GM18873 (cell line): Measurements from ENCODE around the gene PTGER4.
A peak's percentile ranks its signal among the peaks of the same experiment; 100 is the strongest.

ENCODE experiments used
- ATAC-seq: cut with Tn5 transposase; IDR thresholded peaks from one replicate; pipeline ENCODE4 v1.9.1; 2021; ENCODE audit warnings: mild to moderate bottlenecking, moderate library complexity, moderate number of reproducible peaks; ENCODE audit not compliant: unreplicated experiment, low FRiP score

Gene PTGER4

GRCh38 chr5:40669606-40670390 is 9.9 kb upstream of the PTGER4 start:
- ATAC-seq = no peak

DNA sequence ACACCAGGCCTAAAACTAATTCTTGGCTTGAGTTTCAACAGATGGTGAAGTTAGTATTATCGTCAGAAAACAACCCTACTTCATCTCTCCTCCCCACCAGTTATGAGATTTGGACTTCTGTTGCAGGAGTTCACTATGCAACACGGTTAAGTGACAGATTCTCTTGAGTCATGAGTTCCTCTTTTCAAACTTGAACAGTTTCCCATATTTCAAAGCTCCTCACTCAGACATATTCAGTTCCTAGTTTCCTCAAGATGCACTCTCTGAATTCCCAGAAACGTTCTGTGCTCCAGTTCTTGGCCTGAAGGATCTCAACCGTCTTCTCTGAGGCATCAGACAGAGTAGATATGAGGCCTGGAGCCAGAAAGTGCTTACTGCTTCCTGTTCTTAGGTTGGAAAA is 7.3 kb upstream of the PTGER4 start:
- ATAC-seq = no peak

- no peak for ATAC-seq
Measured at GRCh38 chr5:40674661-40675235, 5.0 kb upstream of the PTGER4 start.

DNA sequence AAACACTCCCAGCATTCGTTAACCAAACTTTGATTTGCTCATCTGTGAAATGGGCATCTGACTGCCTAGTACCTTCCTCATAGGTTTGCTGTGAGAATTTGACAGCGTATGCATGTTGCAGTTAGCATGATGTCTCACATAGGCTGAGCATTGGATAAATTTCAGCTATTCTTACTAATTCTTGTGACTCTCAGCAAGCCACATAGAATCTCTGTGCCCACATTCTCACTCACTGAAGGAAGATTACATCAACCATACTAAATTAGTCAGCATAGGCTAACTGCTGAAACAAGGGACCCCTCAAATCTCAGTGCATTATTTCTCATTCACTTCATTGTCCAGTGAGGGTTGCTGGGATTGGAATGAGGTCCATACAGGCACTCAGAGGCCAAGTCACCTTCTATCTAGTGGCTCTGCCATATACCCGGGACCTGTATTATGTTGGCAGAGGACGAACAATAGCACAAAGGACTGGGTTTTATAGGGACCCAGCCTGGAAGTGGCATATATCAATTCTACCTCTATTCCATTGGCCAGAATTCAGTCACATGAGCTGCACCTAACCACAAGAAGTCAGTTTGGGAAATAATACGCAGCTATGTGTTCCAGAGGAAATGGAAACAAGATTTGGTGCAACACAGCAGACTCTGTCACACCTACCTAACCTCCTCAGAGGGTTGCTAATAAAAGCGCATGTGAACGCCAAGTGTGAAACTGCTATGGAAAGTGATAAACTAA is 4.2 kb upstream of the PTGER4 start:
- no peak for ATAC-seq

- ATAC-seq = no peak
Measured at GRCh38 chr5:40676613-40677343, 2.9 kb upstream of the PTGER4 start.

GRCh38 chr5:40677456-40677855 is 2.3 kb upstream of the PTGER4 start:
- ATAC-seq = no peak

DNA sequence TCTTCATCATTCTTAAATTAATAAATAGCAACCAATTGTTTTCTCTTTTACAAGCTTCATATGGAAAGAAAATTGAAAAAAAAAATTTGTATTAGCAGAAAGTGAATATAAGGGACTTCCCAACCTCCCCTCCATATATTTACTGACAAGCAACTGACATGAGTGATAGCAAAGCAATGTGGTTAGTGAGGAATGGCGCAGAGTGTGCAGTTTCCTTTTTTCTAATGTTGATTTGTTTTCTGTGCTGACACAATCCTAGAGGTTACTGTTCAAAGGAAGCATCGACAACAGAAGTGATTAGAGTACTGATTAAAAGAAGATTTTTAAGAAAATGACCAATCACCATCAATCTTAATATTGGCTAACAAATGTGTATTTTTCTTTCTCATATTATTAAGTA is 1.7 kb upstream of the PTGER4 start:
- no peak for ATAC-seq

- no peak for ATAC-seq
Measured at GRCh38 chr5:40678460-40679147, 1.1 kb upstream of the PTGER4 start.

DNA sequence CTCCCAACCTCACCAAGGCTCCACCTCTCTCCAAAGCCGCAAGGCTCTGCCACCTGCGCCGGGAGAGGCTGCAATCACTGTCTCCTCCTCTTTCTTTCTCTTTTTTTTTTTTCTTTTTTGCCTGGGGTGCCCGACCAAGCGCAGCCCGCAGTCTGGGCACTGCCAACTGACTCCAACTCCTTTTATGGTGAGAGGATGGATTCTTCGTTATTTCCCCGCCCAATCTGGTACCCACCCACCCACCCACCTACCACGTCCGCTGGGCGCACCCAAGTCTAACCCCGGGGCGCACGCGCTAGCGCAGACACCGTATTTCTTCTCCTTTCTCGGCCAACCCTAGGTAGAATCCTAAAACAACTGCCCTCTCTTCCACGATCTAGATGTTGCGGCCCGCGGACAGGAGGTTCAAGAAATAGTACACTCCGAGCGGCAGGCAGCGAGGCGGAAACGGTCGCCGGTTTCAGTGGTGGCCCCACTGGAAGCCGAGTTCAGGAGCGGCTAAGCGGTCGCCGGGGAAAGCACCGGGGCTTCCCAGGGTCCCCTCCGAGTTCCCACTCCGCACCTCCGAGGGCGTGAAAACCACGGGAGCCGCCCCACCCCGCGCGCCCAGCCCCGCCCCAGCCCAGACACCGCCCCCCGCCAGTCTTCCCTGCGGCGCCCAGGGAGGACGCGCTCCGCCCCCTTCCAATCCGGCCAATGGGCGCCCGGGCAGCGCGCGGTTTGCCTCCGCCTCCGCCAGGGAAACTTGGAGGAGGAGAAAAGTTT is 385 bp upstream of the PTGER4 start:
- ATAC-seq = peak; percentile 53

DNA sequence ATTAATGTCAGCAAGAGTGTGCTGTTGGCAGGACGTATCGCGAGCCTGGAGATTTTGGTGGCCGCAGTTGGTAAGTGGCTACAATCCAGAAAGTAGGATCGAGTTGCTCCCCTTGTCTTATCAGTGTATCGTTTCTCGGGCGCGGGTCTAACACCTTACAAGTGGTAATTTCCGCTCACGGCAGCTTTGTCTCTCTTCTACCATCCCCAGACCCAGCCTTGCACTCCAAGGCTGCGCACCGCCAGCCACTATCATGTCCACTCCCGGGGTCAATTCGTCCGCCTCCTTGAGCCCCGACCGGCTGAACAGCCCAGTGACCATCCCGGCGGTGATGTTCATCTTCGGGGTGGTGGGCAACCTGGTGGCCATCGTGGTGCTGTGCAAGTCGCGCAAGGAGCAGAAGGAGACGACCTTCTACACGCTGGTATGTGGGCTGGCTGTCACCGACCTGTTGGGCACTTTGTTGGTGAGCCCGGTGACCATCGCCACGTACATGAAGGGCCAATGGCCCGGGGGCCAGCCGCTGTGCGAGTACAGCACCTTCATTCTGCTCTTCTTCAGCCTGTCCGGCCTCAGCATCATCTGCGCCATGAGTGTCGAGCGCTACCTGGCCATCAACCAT is 1.1 kb downstream of the PTGER4 start:
- ATAC-seq = no peak

GRCh38 chr5:40681363-40682153 is 1.8 kb downstream of the PTGER4 start:
- ATAC-seq = no peak

DNA sequence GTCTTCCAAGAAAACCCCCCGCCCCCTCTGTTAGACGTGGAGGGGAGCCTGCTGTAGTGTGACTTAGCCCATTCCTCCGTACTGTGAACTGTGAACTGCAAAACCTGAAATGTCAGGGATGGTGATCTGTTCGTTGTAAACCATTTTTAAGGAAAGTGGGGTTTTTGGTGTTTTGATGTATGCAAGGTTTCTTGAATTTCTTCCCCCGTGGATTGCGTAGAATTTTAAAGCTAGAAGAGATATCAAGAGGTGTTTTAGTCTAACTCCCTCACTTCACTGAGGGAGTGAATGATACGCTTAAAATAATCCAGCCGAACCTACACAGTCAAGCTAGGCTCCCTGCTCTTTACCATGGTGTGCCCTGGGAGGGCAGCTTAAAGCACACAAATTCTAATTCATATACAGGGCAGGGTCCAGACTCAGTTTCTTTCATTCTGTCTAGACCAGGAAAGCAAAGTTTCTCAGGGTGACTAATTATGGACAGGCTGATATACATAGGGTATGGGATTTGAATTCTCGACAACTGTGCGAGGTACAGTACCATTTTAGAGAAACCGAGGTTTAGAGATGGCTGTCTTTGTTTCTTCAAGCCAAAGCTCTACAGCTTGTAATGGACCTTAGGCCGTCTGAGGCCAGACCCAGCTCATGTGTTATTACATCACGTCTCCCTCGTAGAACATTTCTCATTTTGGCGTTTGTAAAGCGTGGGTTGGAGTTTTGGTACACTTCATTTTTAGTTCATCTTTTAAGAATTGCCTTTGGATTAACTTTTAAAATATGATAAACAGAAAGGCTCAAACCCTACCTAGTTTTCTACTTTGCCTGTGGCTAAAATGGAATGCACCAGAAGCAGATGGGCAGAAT is 2.7 kb downstream of the PTGER4 start:
- ATAC-seq = no peak

DNA sequence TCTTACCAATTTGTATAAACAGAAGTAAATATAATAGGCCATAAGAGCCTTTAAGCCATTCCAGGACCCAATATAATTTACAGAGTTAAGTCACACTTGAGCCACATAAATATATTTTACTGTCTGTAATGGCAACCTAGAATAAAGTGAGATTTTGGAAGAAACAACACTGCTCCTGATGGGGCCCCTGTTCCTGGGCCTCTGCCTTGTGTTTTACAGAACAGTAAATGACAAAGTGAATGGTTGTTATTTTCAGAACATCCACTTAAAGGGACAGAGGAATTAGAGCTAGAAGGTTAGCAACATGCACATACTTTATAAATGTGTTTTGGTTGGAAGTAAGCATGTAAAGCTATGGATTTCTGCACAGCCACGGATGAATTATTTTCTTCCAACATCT is 3.6 kb downstream of the PTGER4 start:
- ATAC-seq = no peak

GRCh38 chr5:40685193-40685592 is 5.5 kb downstream of the PTGER4 start:
- no peak for ATAC-seq

GRCh38 chr5:40685976-40686486 is 6.3 kb downstream of the PTGER4 start:
- no peak for ATAC-seq

DNA sequence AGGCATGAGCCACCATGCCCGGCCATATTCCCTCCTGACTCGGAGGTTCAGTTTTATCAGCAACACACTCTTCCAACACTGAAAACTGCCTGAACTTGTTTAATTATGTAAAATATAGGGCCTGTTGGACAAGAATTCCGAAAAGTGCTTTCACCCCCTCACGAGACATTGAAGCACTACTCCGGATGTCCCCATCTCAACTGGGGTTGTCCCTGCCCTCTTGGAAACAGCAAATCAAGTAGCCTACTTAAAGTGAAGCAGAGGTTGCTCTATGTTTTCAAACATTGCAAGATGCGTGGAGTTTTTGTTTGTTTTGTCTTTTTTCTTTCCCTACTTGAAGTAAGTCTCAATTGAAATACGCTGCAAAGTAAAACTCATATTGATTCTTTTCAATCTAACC is 7.6 kb downstream of the PTGER4 start:
- no peak for ATAC-seq

- peak; percentile 81 for ATAC-seq
Measured at GRCh38 chr5:40688127-40688761, 8.5 kb downstream of the PTGER4 start.
